HG03460 (cell line): ENCODE measurements around the gene CFI.
A peak's percentile ranks its signal among the peaks of the same experiment; 100 is the strongest.

Experiments
- ATAC-seq: cut with Tn5 transposase; IDR thresholded peaks from one replicate; pipeline ENCODE4 v1.9.1; 2021; ENCODE audit not compliant: unreplicated experiment

The CFI gene

GRCh38 chr4:109801895-109802319 is at the start of gene CFI:
Gene CFI, minus strand, starts transcription at chr4:109801999. Its CDS starts 28 bp downstream, at chr4:109801971.
- no peak for ATAC-seq

GRCh38 chr4:109850601-109851000 is 48.8 kb upstream of the CFI start:
- ATAC-seq: no peak

GRCh38 chr4:109848501-109848900 is 46.7 kb upstream of the CFI start:
- ATAC-seq: no peak

GRCh38 chr4:109847896-109848442 is 46.2 kb upstream of the CFI start, which contains the start of gene LRIT3:
Gene LRIT3, plus strand, starts transcription at chr4:109848107. Its CDS starts 95 bp downstream, at chr4:109848202.
- ATAC-seq: no peak

GRCh38 chr4:109846395-109847098 is 44.7 kb upstream of the CFI start:
- ATAC-seq: no peak

- no peak for ATAC-seq
Observed at GRCh38 chr4:109836985-109837384, 35.2 kb upstream of the CFI start.

GRCh38 chr4:109833756-109834155 is 32.0 kb upstream of the CFI start:
- ATAC-seq: no peak

GRCh38 chr4:109827672-109828071 is 25.9 kb upstream of the CFI start, which contains the start of gene RRH:
Gene RRH, plus strand, starts transcription at chr4:109827972. Its CDS starts 56 bp downstream, at chr4:109828028.
- no peak for ATAC-seq

- ATAC-seq: peak; percentile 61
Observed at GRCh38 chr4:109826719-109827118, 24.9 kb upstream of the CFI start.

GRCh38 chr4:109821185-109821584 is 19.4 kb upstream of the CFI start:
- ATAC-seq: no peak

- ATAC-seq: no peak
Observed at GRCh38 chr4:109820563-109820962, 18.8 kb upstream of the CFI start.

- ATAC-seq: no peak
Observed at GRCh38 chr4:109818268-109818667, 16.5 kb upstream of the CFI start.

GRCh38 chr4:109816894-109817293 is 15.1 kb upstream of the CFI start:
- no peak for ATAC-seq

- ATAC-seq: no peak
Observed at GRCh38 chr4:109816082-109816442, 14.3 kb upstream of the CFI start.

- ATAC-seq: peak; percentile 99
Observed at GRCh38 chr4:109815151-109816081, 13.6 kb upstream of the CFI start, which contains the start of gene GAR1. Gene GAR1, plus strand, starts transcription at chr4:109815762. Its CDS starts 403 bp downstream, at chr4:109816165.

- ATAC-seq: no peak
Observed at GRCh38 chr4:109811707-109812106, 9.9 kb upstream of the CFI start.

GRCh38 chr4:109810552-109811387 is 9.0 kb upstream of the CFI start:
- no peak for ATAC-seq

- no peak for ATAC-seq
Observed at GRCh38 chr4:109809655-109810054, 7.9 kb upstream of the CFI start.

GRCh38 chr4:109803924-109804571 is 2.2 kb upstream of the CFI start:
- ATAC-seq: no peak
